ENCODE measurements around the gene MRPL4. TPM values are rescaled to one million over a fixed set of nuclear protein-coding genes. Genes with fewer than 3 reads are reported as not detected.

Gene MRPL4
- total and polyA plus RNA-seq, 10 of the 15 experiments (the other 5 are each of a cell fraction or from before 2014, with no cell fraction given), result 0.79 to 221 (median 112) TPM

- Histone ChIP-seq H3K4me1 (ENCODE audit: control insufficient read depth, insufficient read depth, low read length) (peaks cover 8% of the 10 kb centered on the region), H4K20me1 (ENCODE audit: control insufficient read depth, insufficient read depth) (no peaks in the 10 kb centered on the region), H3K9ac (ENCODE audit: control insufficient read depth, insufficient read depth, low read length) (no peak overlapping the region), H3K27me3 (replicated peaks in 1 of 2; ENCODE audit: control insufficient read depth in 2 of 2, insufficient read depth in 2 of 2, low read length in 1 of 2) (no peaks in the 10 kb centered on the region), H3K36me3 (ENCODE audit: control insufficient read depth in 2 of 2, insufficient read depth in 2 of 2, low read length in 1 of 2) (no peaks in the 10 kb centered on the region), H3K79me2 (ENCODE audit: control insufficient read depth, insufficient read depth, low read length) (no peaks in the 10 kb centered on the region), H3K27ac (ENCODE audit: control insufficient read depth, insufficient read depth) (no peak overlapping the region), H3K4me2 (ENCODE audit: control insufficient read depth, insufficient read depth) (no peak overlapping the region), H3K4me3 (no peak overlapping the region), H3K9me3 (replicated peaks; ENCODE audit: control insufficient read depth, insufficient read depth, low read length) (no peaks in the 10 kb centered on the region), H2AFZ (ENCODE audit: control insufficient read depth, low read depth, low read length) (peak overlapping the region; percentile 51)
- ChIA-PET RAD21 (ENCODE audit: unreplicated experiment) (interaction anchor here (0.7 to 1.2 kb wide), 4 partner anchors 10 to 89 kb away, joined by 3 to 4 read pairs (median 4); partner anchors contain the start of genes ICAM1 and ICAM5), CTCF (interaction anchor here (0.7 to 2.5 kb wide), 4 partner anchors 29 to 89 kb away, joined by 3 to 7 read pairs (median 5); partner anchors contain the start of gene ICAM1), SMC1A (ENCODE audit: uncharacterized antibody, unreplicated experiment) (interaction anchor here (0.9 to 1.6 kb wide), 4 partner anchors 10 to 45 kb away, joined by 3 to 6 read pairs (median 4); partner anchors contain the start of gene ICAM5), POLR2A (interaction anchor here (0.6 to 1.3 kb wide), 2 partner anchors 10 to 28 kb away, joined by 3 to 4 read pairs; partner anchors contain the start of gene ICAM5)
- in situ Hi-C loops (cut with MboI) (no loop called here), intact Hi-C loops (cut with micrococcal nuclease; ENCODE audit: unreplicated experiment) (no loop called here)
- DNase-seq (ENCODE audit: low read depth, low spot score), result no peak
- WGBS (ENCODE audit: insufficient coverage, insufficient replicate concordance, low lambda C conversion rate, missing lambda C conversion rate), result 29% methylated on average over 14 of the region's 14 CpGs
- FAIRE-seq, result peak; percentile 18
- no TSS peak for BruUV-seq (replicated peaks)
- no peak for TF ChIP-seq RELA (IDR thresholded peaks at IDR 0.05; ENCODE audit: borderline replicate concordance, partially characterized antibody)
- TF ChIP-seq BACH1 (IDR thresholded peaks at IDR 0.05; ENCODE audit: borderline replicate concordance), result no peak
- no peak for TF ChIP-seq ZBTB4 (CRISPR knock-in tag; IDR thresholded peaks at IDR 0.05)
- TF ChIP-seq EGR1 (IDR thresholded peaks at IDR 0.05; ENCODE audit: borderline replicate concordance in 1 of 2, low read depth in 2 of 2, low read length in 2 of 2), result no peak
- no peak for TF ChIP-seq FOXK2 (IDR thresholded peaks at IDR 0.05)
- no peak for TF ChIP-seq CREB1 (IDR thresholded peaks at IDR 0.05; ENCODE audit: low read depth)
- no peak for TF ChIP-seq BCLAF1 (IDR thresholded peaks at IDR 0.05)
- no peak for TF ChIP-seq SMAD1 (IDR thresholded peaks at IDR 0.05; ENCODE audit: low read depth, partially characterized antibody)
- no peak for TF ChIP-seq ZNF384 (IDR thresholded peaks at IDR 0.05; ENCODE audit: borderline replicate concordance, low read depth, low read length)
- TF ChIP-seq IRF3 (IDR thresholded peaks at IDR 0.05), result no peak
- TF ChIP-seq ZNF207 (IDR thresholded peaks at IDR 0.05; ENCODE audit: borderline replicate concordance), result no peak
- TF ChIP-seq YBX1 (IDR thresholded peaks at IDR 0.05), result no peak
- no peak for ATAC-seq
These were observed 47.8 kb downstream of the MRPL4 start for GRCh38 chr19:10299545-10300458.

Data from GM12878 (cell line).